Coronary artery (tissue), 2 donors: ENCODE results near the gene NPLOC4.
A peak's percentile ranks its signal among the peaks of the same experiment; 100 is the strongest.
"Not testable (repeated sequence)": the region's sequence is repeated elsewhere in the genome, so short reads cannot be mapped to it uniquely, and the experiment has no call there.

Experiments used
- DNase-seq: peaks from one replicate; pipeline ENCODE4 v3.0.0-alpha.2; 2017; ENCODE audit warnings: low spot score
- H3K27ac ChIP-seq, 2 donors: fragments of 200-600 bp; sonication (generic); one replicate each; pipeline ENCODE4 v1.5.1; 2016 to 2019
- H3K4me3 ChIP-seq: fragments of 200-600 bp; sonication (generic); 2 replicates; pipeline ENCODE4 v1.5.1; 2016; ENCODE audit warnings: mild to moderate bottlenecking, moderate library complexity
- CTCF ChIP-seq: fragments of 200-600 bp; sonication (generic); IDR thresholded peaks from one replicate; pipeline ENCODE4 v1.5.1; 2019; ENCODE audit warnings: antibody characterized with exemption

NPLOC4 gene

DNA sequence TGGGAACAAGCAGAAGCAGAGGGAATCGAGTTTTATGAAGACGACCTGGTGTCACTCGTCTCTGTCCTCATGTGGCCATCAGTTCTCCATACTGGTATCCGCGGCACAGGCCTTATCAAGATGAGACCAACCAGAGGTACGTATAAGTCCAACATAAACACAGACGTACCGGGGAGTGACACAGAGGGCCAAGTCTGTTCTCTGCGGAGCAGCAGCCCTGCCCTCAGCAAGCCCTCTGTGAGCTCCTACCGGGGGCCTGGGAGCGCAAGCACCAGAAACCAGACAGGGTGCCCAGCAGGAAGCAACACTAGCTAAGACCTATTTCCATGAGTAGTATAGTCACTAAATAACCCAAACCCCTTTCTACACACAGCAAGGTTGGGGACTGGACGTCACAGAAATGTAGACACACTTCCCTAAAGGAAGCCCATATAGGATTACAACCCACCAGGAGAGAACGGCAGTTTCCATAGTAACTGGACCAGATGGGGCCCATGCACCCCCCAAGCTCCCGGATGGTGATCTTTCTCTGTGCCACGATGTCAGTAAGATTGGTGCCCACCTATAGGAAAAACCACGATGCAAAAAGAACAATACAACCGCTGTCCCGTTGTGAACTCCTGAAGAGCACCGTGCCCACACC is 45.8 kb upstream of the NPLOC4 start:
- Histone ChIP-seq H3K27ac (peak overlapping the region in 1 of 2 donors; percentile 92), H3K4me3 (peak overlapping the region; percentile 98)
- TF ChIP-seq CTCF: no peak
- no peak for DNase-seq

GRCh38 chr17:81681672-81682071 is 44.8 kb upstream of the NPLOC4 start:
- H3K27ac ChIP-seq: no peak overlapping the region
- no peak for TF ChIP-seq CTCF
- H3K4me3 ChIP-seq: no peak overlapping the region
- no peak for DNase-seq

- DNase-seq: no peak
- no peak for TF ChIP-seq CTCF
- no peak overlapping the region for H3K27ac ChIP-seq
- no peak overlapping the region for H3K4me3 ChIP-seq
Observed at GRCh38 chr17:81680150-81680549, 43.2 kb upstream of the NPLOC4 start.

DNA sequence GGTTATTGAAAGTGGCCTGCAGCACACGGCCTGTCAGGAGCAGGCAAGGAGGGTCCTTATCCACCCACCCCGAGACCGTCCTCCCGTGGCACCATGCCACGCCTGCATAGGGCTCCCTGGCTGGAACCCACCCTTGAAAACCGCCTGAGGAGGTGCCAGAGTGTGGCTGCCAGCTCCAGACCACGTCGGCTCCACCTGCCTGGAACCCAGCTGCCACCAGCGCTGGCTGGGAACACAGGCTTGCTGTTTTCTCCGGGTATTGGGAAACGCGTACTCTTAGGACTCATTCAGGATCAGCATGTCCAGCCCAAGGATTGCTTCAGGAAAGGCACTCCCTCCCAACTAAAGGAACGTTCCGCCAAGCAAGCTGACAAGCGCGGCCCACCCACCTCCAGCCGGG is 40.0 kb upstream of the NPLOC4 start:
- no peak for TF ChIP-seq CTCF
- DNase-seq: no peak
- no peak overlapping the region for H3K27ac ChIP-seq
- H3K4me3 ChIP-seq: no peak overlapping the region

- TF ChIP-seq CTCF: peak; percentile 54
- not testable (repeated sequence) for H3K4me3 ChIP-seq, H3K27ac ChIP-seq, DNase-seq
Observed at GRCh38 chr17:81675515-81676221, 38.8 kb upstream of the NPLOC4 start.

DNA sequence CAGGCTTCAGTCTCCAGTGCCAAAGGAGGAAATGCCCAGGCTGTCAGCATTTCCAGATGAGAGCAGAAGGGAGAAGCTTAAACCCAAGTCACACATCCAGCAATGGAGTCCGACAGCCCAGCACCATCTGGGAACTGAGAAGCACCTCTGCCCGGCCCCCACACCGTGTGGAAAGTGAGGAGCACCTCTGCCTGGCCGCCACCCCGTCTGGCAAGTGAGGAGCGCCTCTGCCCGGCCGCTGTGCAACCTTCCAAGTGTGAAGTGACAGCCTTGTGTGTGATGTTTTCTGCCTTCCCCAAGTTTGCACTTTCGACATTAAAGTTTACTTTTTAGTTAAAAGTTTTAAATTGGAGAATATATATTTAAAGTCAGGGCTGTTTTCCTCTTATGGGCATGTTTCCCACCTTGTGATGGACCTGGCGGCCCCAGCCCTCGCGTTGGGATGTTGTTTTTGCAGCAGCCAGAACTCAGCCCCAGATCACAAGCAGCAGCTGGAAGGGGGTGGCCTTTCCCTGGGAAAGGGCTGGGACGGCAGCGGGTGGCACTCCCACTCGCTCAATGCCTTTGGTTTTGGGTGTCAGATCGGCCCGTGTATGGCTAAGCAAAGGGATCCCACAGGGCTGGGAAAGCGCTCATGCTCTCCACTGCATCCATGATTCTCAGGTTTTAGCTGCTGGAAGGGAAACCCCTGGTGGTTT is 36.8 kb upstream of the NPLOC4 start:
- H3K4me3 ChIP-seq: no peak overlapping the region
- no peak overlapping the region for H3K27ac ChIP-seq
- DNase-seq: no peak
- no peak for TF ChIP-seq CTCF
